Measurements from ENCODE around the gene MEX3B. TPM values are rescaled to one million over a fixed set of nuclear protein-coding genes. Genes with fewer than 3 reads are reported as not detected.

Gene MEX3B
- total and polyA plus RNA-seq, 9 of the 15 experiments (the other 6 are each of a cell fraction or from before 2014, with no cell fraction given), result 0.94 to 12.8 (median 3.6) TPM

GRCh38 chr15:82091636-82092140, 45.9 kb upstream of the MEX3B start:
- ChIA-PET POLR2A (no interaction called here), CTCF (ENCODE audit: low intra/inter-chr PET ratio) (no interaction called here)
- TF ChIP-seq PRDM10 (IDR thresholded peaks at IDR 0.05; ENCODE audit: partially characterized antibody) (peak; percentile 70), GTF2A2 (tag; IDR thresholded peaks at IDR 0.05) (no peak)
- intact Hi-C loops (cut with micrococcal nuclease), result loop anchor here (5.0 kb wide), 1 partner anchor 609 kb away; no protein-coding TSS in a partner anchor
- ATAC-seq, result no peak
- Histone ChIP-seq H3K9ac (ENCODE audit: insufficient read depth in 1 of 2, low read depth in 2 of 2, low read length in 2 of 2) (no peak overlapping the region), H3K79me2 (ENCODE audit: control insufficient read depth, insufficient read depth, low read length) (no peaks in the 10 kb centered on the region), H3K4me2 (ENCODE audit: insufficient read depth, low read length) (no peak overlapping the region), H3K4me1 (replicated peaks in 1 of 2; ENCODE audit: control insufficient read depth in 2 of 2, insufficient read depth in 2 of 2, low read length in 2 of 2) (peaks cover 5 to 16% of the 10 kb centered on the region in 2 experiments; a peak in 3 of 5 replicates), H3K36me3 (ENCODE audit: control insufficient read depth, insufficient read depth, low read length) (no peaks in the 10 kb centered on the region), H4K20me1 (replicated peaks; ENCODE audit: control insufficient read depth, insufficient read depth, low read length) (no peaks in the 10 kb centered on the region), H2AFZ (ENCODE audit: low read depth, low read length) (no peak overlapping the region), H3K27ac (ENCODE audit: extremely low read depth, low read depth, low read length) (no peak overlapping the region), H3K27me3 (ENCODE audit: control insufficient read depth in 2 of 2, insufficient read depth in 2 of 2, low read length in 2 of 2) (no peaks in the 10 kb centered on the region), H3K4me3 (no peak overlapping the region), H3K9me1 (ENCODE audit: control insufficient read depth, insufficient read depth, low read length) (no peaks in the 10 kb centered on the region), H3K9me3 (replicated peaks; ENCODE audit: control insufficient read depth, insufficient read depth, low read depth, low read length) (no peaks in the 10 kb centered on the region)
- DNase-seq (ENCODE audit: extremely low read depth in 1 of 4, low spot score in 3 of 4), result no peak
- BruUV-seq (replicated peaks), result no TSS peak
- no peak for FAIRE-seq
- WGBS (ENCODE audit: insufficient coverage, low coverage, missing lambda C conversion rate), result 13% methylated on average over 3 of the region's 3 CpGs
- in situ Hi-C loops (cut with MboI), result no loop called here
